Esophagus muscularis mucosa (tissue), 4 donors: ENCODE data around the gene CCDC149. TPM values are rescaled to one million over a fixed set of nuclear protein-coding genes. Genes with fewer than 3 reads are reported as not detected.

ENCODE experiments used
- DNase-seq: peaks from one replicate; pipeline ENCODE4 v3.0.0-alpha.2; 2017; ENCODE audit errors: extremely low spot score
- H3K27ac ChIP-seq, 4 donors: fragments of 200-600 bp; sonication (generic); replicated peaks in 1 of 4; 1 replicate in 3 of 4; 2 replicates in 1 of 4; pipeline ENCODE4 v1.5.1; 2016 to 2019; ENCODE audit warnings: mild to moderate bottlenecking in 1 of 4
- H3K27me3 ChIP-seq, 4 donors: fragments of 200-600 bp; sonication (generic); one replicate each; pipeline versions ENCODE4 v1.5.1 to v1.6.0; 2016 to 2019
- H3K36me3 ChIP-seq, 4 donors: fragments of 200-600 bp; sonication (generic); one replicate each; pipeline ENCODE4 v1.5.1; 2016 to 2019
- H3K4me1 ChIP-seq, 4 donors: fragments of 200-600 bp; sonication (generic); one replicate each; pipeline ENCODE4 v1.5.1; 2016 to 2019
- H3K4me3 ChIP-seq, 4 donors: fragments of 200-600 bp; sonication (generic); 1 replicate in 2 of 4; 2 replicates in 2 of 4; pipeline ENCODE4 v1.5.1; 2016 to 2019; ENCODE audit warnings: mild to moderate bottlenecking in 4 of 4, moderate library complexity in 1 of 4
- H3K9me3 ChIP-seq, 4 donors: fragments of 200-600 bp; sonication (generic); 1 replicate in 3 of 4; 2 replicates in 1 of 4; pipeline ENCODE4 v1.5.1; 2016 to 2019
- EP300 ChIP-seq: sonication (generic); formaldehyde crosslinking; IDR thresholded peaks from one replicate; pipeline ENCODE4 v1.6.1; 2017; ENCODE audit warnings: antibody characterized with exemption
- POLR2A ChIP-seq: fragments of 450-650 bp; IDR thresholded peaks from one replicate; pipeline ENCODE4 v1.6.1; 2017; ENCODE audit warnings: antibody characterized with exemption, moderate library complexity, mild to moderate bottlenecking, low read depth
- POLR2AphosphoS5 ChIP-seq, 2 donors: sonication (generic); formaldehyde crosslinking; IDR thresholded peaks; one replicate each; pipeline ENCODE4 v1.6.1; 2017; ENCODE audit warnings: antibody characterized with exemption in 2 of 2
- WGBS: methylation state at CpG from one replicate; pipeline ENCODE4 v1.1.5; 2018; 5-methylcytosine and 5-hydroxymethylcytosine counted together
- intact Hi-C: fragments of 100-400 bp; cut with DNase I; formaldehyde crosslinking; loops from one replicate; pipeline ENCODE4 v1.15.1; 2023
- total RNA-seq, 4 donors: library from RNA; depleted of rRNA; stranded (reverse); fragments of >200 nt; gene quantifications; one replicate each; pipeline versions ENCODE4 v1.1.0 to v1.2.1, GENCODE V29; 2016
- TF ChIP-seq, protein P1 (sequence below), 3 experiments: fragments of 200-600 bp in 2 of 3; fragments of 450-650 bp in 1 of 3; sonication (generic) in 2 of 3; IDR thresholded peaks; one replicate each; pipeline ENCODE4 v1.5.1; 2017 to 2019; ENCODE audit warnings: antibody characterized with exemption in 3 of 3, mild to moderate bottlenecking in 2 of 3, moderate library complexity in 1 of 3

CCDC149 gene
- total RNA-seq, 4 donors from 2014 or later, result 21.0 to 37.9 (median 34.0) TPM

DNA sequence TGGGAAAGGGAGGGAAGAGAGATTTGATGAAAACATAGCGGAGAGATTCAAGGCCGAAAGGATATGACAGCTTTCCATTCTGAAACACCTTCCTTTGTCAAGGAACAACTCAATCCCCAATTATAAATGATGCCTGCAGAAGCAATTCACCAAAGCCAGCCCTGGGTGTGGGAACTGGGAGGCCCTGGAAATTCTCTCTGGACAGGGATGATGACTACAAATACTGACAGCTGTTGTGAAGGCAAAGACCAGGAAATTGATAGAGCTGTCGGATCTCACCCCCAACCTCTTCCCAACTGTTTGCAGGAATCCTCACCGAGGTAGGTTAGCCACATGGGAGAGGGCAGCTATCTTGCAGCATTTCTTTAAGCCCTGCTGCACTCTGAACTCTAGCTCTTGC, 54.3 kb downstream of the CCDC149 start:
- DNase-seq, result no peak
- Histone ChIP-seq H3K9me3 (peaks cover 1 to 5% (median 4%) of the 10 kb centered on the region in 4 donors), H3K27me3 (no peaks in the 10 kb centered on the region), H3K36me3 (peaks cover 0 to 10% (median 0%) of the 10 kb centered on the region in 4 donors), H3K4me3 (peak overlapping the region in 3 of 4 donors; percentile 13 to 22 (median 19)), H3K4me1 (peaks cover 20 to 49% (median 44%) of the 10 kb centered on the region in 4 donors), H3K27ac (peak overlapping the region; percentile 71 to 80 (median 74))
- WGBS, result 41% methylated on average over 4 of the region's 4 CpGs
- TF ChIP-seq, protein P1, sequence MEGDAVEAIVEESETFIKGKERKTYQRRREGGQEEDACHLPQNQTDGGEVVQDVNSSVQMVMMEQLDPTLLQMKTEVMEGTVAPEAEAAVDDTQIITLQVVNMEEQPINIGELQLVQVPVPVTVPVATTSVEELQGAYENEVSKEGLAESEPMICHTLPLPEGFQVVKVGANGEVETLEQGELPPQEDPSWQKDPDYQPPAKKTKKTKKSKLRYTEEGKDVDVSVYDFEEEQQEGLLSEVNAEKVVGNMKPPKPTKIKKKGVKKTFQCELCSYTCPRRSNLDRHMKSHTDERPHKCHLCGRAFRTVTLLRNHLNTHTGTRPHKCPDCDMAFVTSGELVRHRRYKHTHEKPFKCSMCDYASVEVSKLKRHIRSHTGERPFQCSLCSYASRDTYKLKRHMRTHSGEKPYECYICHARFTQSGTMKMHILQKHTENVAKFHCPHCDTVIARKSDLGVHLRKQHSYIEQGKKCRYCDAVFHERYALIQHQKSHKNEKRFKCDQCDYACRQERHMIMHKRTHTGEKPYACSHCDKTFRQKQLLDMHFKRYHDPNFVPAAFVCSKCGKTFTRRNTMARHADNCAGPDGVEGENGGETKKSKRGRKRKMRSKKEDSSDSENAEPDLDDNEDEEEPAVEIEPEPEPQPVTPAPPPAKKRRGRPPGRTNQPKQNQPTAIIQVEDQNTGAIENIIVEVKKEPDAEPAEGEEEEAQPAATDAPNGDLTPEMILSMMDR (IDR thresholded peaks at IDR 0.05), result no peak
- no peak for TF ChIP-seq POLR2AphosphoS5 (IDR thresholded peaks at IDR 0.05)
- TF ChIP-seq POLR2A, result no peak
- TF ChIP-seq EP300, result no peak
- intact Hi-C loops, result no loop called here

DNA sequence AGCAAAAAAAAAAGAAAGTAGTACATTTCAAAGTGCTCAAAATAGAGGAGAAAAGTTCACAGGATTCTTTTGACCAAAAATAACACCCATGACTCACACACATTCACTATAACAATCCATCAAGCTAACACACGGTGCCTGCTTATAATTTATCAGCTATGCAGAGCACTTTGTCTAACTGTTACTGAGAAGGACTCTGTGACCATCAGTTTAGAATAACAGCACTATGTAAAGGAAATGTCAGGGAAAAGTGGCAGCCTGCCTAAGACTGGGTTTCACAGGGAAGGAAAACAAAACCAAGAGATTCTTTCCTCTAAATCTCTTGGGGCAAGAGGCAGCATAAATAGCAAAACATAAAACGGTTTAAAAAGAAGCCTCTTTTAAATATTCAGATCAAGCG, 54.8 kb downstream of the CCDC149 start:
- 19% methylated on average over 3 of the region's 3 CpGs for WGBS
- Histone ChIP-seq H3K27me3 (no peaks in the 10 kb centered on the region), H3K27ac (peak overlapping the region; percentile 71 to 80 (median 74)), H3K4me3 (peak overlapping the region in 3 of 4 donors; percentile 13 to 22 (median 19)), H3K36me3 (peaks cover 0 to 5% (median 0%) of the 10 kb centered on the region in 4 donors), H3K9me3 (no peaks in the 10 kb centered on the region), H3K4me1 (peaks cover 20 to 52% (median 49%) of the 10 kb centered on the region in 4 donors)
- no peak for DNase-seq
- intact Hi-C loops, result no loop called here
- TF ChIP-seq EP300, result no peak
- peak in 1 of 2 donors; percentile 48 for TF ChIP-seq POLR2AphosphoS5 (IDR thresholded peaks at IDR 0.05)

DNA sequence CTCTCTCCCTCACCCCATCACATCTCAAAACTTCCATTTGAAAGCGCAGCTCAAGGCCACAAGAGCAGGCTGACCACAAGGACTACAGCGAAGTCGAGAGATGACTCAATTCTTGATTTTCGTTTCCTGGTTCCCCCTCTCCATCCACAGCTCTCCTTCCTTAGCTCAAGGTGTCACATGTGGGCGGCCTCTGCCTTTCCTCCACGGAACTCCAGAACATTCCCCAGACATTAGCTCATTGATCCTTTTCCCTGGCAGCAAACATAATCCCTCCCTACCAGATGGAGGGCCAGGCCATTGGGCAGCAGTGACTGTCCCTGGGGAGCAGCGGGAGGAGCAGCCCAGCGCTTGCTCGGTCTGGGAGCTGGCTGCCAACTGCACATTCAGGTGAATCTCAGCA, 56.3 kb downstream of the CCDC149 start:
- DNase-seq, result no peak
- TF ChIP-seq, protein P1 (IDR thresholded peaks at IDR 0.05), result no peak
- TF ChIP-seq POLR2AphosphoS5 (IDR thresholded peaks at IDR 0.05), result peak; percentile 6 to 28
- no peaks in the 10 kb centered on the region for H3K9me3 ChIP-seq
- no peak overlapping the region for H3K4me3 ChIP-seq
- WGBS, result 68% methylated on average over 9 of the region's 9 CpGs
- H3K4me1 ChIP-seq, result peaks cover 20 to 67% (median 63%) of the 10 kb centered on the region in 4 donors
- H3K27me3 ChIP-seq, result no peaks in the 10 kb centered on the region
- intact Hi-C loops, result no loop called here
- peak overlapping the region; percentile 71 to 80 (median 74) for H3K27ac ChIP-seq
- H3K36me3 ChIP-seq, result no peaks in the 10 kb centered on the region

DNA sequence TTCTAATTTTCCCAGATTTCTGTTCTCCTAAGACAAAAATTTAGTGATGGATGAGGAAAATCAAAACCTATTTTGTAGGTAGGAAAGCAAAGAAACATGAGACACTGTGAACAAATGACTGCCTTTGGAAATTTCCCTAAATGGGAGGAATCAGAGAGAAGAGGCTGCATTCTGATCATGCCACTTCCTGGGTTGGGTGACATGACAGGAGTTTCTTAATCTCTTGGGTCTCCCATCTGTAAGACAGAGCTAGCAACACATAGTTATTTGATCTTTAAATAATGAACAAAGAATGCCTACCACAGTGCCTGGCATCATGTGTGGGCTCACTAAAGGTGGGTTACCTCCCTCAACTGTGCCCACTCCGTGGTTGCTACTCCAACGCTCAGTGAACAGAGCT, 57.1 kb downstream of the CCDC149 start:
- intact Hi-C loops, result no loop called here
- no peaks in the 10 kb centered on the region for H3K9me3 ChIP-seq
- H3K36me3 ChIP-seq, result no peaks in the 10 kb centered on the region
- H3K27ac ChIP-seq, result peak overlapping the region in 2 of 4 donors; percentile 71 to 75
- H3K27me3 ChIP-seq, result no peaks in the 10 kb centered on the region
- no peak overlapping the region for H3K4me3 ChIP-seq
- 100% methylated on average over 2 of the region's 2 CpGs for WGBS
- TF ChIP-seq, protein P1 (IDR thresholded peaks at IDR 0.05), result no peak
- H3K4me1 ChIP-seq, result peaks cover 25 to 75% (median 72%) of the 10 kb centered on the region in 4 donors
- no peak for DNase-seq

DNA sequence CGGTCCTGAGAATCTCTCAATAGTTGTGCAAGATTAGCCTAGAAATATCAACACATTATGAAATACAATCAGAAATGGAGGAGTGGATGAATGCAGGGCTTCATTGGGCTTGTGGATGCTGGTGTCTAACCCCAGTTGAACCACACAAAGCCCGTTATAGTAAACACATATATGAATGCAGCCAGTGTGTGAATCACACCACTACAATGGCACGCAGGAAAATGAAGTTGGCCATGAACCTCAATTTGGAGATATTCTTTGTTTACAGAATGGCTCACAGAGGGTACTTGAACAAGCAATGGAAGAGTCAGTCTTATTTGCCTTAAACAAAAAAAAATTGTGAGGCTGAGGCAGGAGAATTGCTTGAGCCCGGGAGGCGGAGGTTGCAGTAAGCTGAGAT, 59.7 kb downstream of the CCDC149 start:
- intact Hi-C loops, result loop anchor here (5.0 kb wide), 1 partner anchor 56 kb away; the partner anchor contains the start of gene SOD3
- H3K36me3 ChIP-seq, result peaks cover 0 to 3% (median 0%) of the 10 kb centered on the region in 4 donors
- H3K4me3 ChIP-seq, result no peak overlapping the region
- WGBS, result 87% methylated on average over 5 of the region's 5 CpGs
- H3K9me3 ChIP-seq, result no peaks in the 10 kb centered on the region
- no peaks in the 10 kb centered on the region for H3K27me3 ChIP-seq
- TF ChIP-seq POLR2A, result no peak
- no peak for TF ChIP-seq EP300
- no peak for TF ChIP-seq POLR2AphosphoS5 (IDR thresholded peaks at IDR 0.05)
- TF ChIP-seq, protein P1 (IDR thresholded peaks at IDR 0.05), result no peak
- DNase-seq, result no peak
- peak overlapping the region in 3 of 4 donors; percentile 3 to 71 (median 24) for H3K27ac ChIP-seq
- peaks cover 14 to 78% (median 76%) of the 10 kb centered on the region in 4 donors for H3K4me1 ChIP-seq
